ENCODE results near the gene TUBB1. TPM values are rescaled to one million over a fixed set of nuclear protein-coding genes. Genes with fewer than 3 reads are reported as not detected.

TUBB1 gene
- polyA plus RNA-seq, 1 experiment: not detected

GRCh38 chr20:58985656-58986055 is 33.6 kb upstream of the TUBB1 start:
- Histone ChIP-seq H3K27me3 (ENCODE audit: control insufficient read depth, insufficient read depth, low read length) (no peaks in the 10 kb centered on the region), H3K9me3 (ENCODE audit: control insufficient read depth, insufficient read depth, low read length) (no peaks in the 10 kb centered on the region), H3K27ac (ENCODE audit: low read depth, low read length) (no peak overlapping the region), H3K4me3 (ENCODE audit: low read depth, low read length) (no peak overlapping the region)
- no peak for DNase-seq (ENCODE audit: low read depth, low spot score)
- TF ChIP-seq CTCF (IDR thresholded peaks at IDR 0.05; ENCODE audit: low read depth, low read length): no peak
- CTCF ChIA-PET: no interaction called here
- POLR2A ChIA-PET: no interaction called here

GRCh38 chr20:58986286-58986967 is 32.8 kb upstream of the TUBB1 start:
- ChIA-PET CTCF (no interaction called here), POLR2A (interaction anchor here (0.7 kb wide), 1 partner anchor 46 kb away, joined by 3 read pairs; the partner anchor contains the start of gene ATP5F1E)
- H3K27me3 ChIP-seq (ENCODE audit: control insufficient read depth, insufficient read depth, low read length): no peaks in the 10 kb centered on the region
- no peak overlapping the region for H3K27ac ChIP-seq (ENCODE audit: low read depth, low read length)
- no peak for DNase-seq (ENCODE audit: low read depth, low spot score)
- H3K4me3 ChIP-seq (ENCODE audit: low read depth, low read length): no peak overlapping the region
- TF ChIP-seq CTCF (IDR thresholded peaks at IDR 0.05; ENCODE audit: low read depth, low read length): no peak
- H3K9me3 ChIP-seq (ENCODE audit: control insufficient read depth, insufficient read depth, low read length): no peaks in the 10 kb centered on the region

- no peak overlapping the region for H3K4me3 ChIP-seq (ENCODE audit: low read depth, low read length)
- TF ChIP-seq CTCF (IDR thresholded peaks at IDR 0.05; ENCODE audit: low read depth, low read length): no peak
- H3K9me3 ChIP-seq (ENCODE audit: control insufficient read depth, insufficient read depth, low read length): no peaks in the 10 kb centered on the region
- POLR2A ChIA-PET: interaction anchor here (0.7 kb wide), 1 partner anchor 45 kb away, joined by 3 read pairs; the partner anchor contains the start of gene ATP5F1E
- no peaks in the 10 kb centered on the region for H3K27me3 ChIP-seq (ENCODE audit: control insufficient read depth, insufficient read depth, low read length)
- CTCF ChIA-PET: no interaction called here
- DNase-seq (ENCODE audit: low read depth, low spot score): no peak
- no peak overlapping the region for H3K27ac ChIP-seq (ENCODE audit: low read depth, low read length)
These were observed 32.2 kb upstream of the TUBB1 start for GRCh38 chr20:58986968-58987517.

- Histone ChIP-seq H3K27ac (ENCODE audit: low read depth, low read length) (no peak overlapping the region), H3K9me3 (ENCODE audit: control insufficient read depth, insufficient read depth, low read length) (no peaks in the 10 kb centered on the region), H3K4me3 (ENCODE audit: low read depth, low read length) (no peak overlapping the region), H3K27me3 (ENCODE audit: control insufficient read depth, insufficient read depth, low read length) (no peaks in the 10 kb centered on the region)
- no peak for DNase-seq (ENCODE audit: low read depth, low spot score)
- ChIA-PET CTCF (no interaction called here), POLR2A (no interaction called here)
- TF ChIP-seq CTCF (IDR thresholded peaks at IDR 0.05; ENCODE audit: low read depth, low read length): no peak
These were observed 31.3 kb upstream of the TUBB1 start for GRCh38 chr20:58987790-58988564.

GRCh38 chr20:58988565-58988882 is 30.7 kb upstream of the TUBB1 start:
- Histone ChIP-seq H3K4me3 (ENCODE audit: low read depth, low read length) (no peak overlapping the region), H3K27me3 (ENCODE audit: control insufficient read depth, insufficient read depth, low read length) (no peaks in the 10 kb centered on the region), H3K27ac (ENCODE audit: low read depth, low read length) (no peak overlapping the region), H3K9me3 (ENCODE audit: control insufficient read depth, insufficient read depth, low read length) (no peaks in the 10 kb centered on the region)
- TF ChIP-seq CTCF (IDR thresholded peaks at IDR 0.05; ENCODE audit: low read depth, low read length): no peak
- CTCF ChIA-PET: no interaction called here
- POLR2A ChIA-PET: no interaction called here
- DNase-seq (ENCODE audit: low read depth, low spot score): no peak
